Endodermal cell (in vitro differentiated cells): ENCODE results near the gene RARRES2. TPM values are rescaled to one million over a fixed set of nuclear protein-coding genes. Genes with fewer than 3 reads are reported as not detected.

ENCODE experiments used
- DNase-seq: peaks from one replicate; pipeline ENCODE4 v3.0.0-alpha.2; 2017
- H3K27ac ChIP-seq: 2 replicates; pipeline ENCODE4 v1.5.1; 2013; ENCODE audit warnings: mild to moderate bottlenecking, low read depth, low read length, moderate library complexity
- H3K27me3 ChIP-seq: 2 replicates; pipeline ENCODE4 v1.6.1; 2013; ENCODE audit warnings: mild to moderate bottlenecking, low read length, moderate library complexity; ENCODE audit not compliant: insufficient read depth, control insufficient read depth, poor library complexity, severe bottlenecking
- H3K36me3 ChIP-seq: 2 replicates; pipeline ENCODE4 v1.7.0; 2013; ENCODE audit warnings: mild to moderate bottlenecking, low read length, moderate library complexity; ENCODE audit not compliant: control insufficient read depth, insufficient read depth
- H3K4me1 ChIP-seq: one replicate; pipeline ENCODE4 v1.7.0; 2013; ENCODE audit warnings: low read length; ENCODE audit not compliant: control insufficient read depth, insufficient read depth
- H3K4me3 ChIP-seq: 2 replicates; pipeline ENCODE4 v1.5.1; 2013; ENCODE audit warnings: mild to moderate bottlenecking, low read length, moderate library complexity
- H3K9ac ChIP-seq: 2 replicates; pipeline ENCODE4 v1.6.1; 2013; ENCODE audit warnings: mild to moderate bottlenecking, low read length, moderate library complexity; ENCODE audit not compliant: poor library complexity, severe bottlenecking; ENCODE audit errors: extremely low read depth
- H3K9me3 ChIP-seq: 2 replicates; pipeline ENCODE4 v1.6.1; 2013; ENCODE audit warnings: mild to moderate bottlenecking, low read length, moderate library complexity; ENCODE audit not compliant: control insufficient read depth
- H3K27ac Mint-ChIP-seq: 2 replicates; pipeline ENCODE4 v1.8.0; 2020; ENCODE audit warnings: mixed read lengths
- H3K27me3 Mint-ChIP-seq: 2 replicates; pipeline ENCODE4 v1.8.0; 2021; ENCODE audit warnings: mild to moderate bottlenecking, mixed read lengths; ENCODE audit not compliant: insufficient read depth
- H3K36me3 Mint-ChIP-seq: 2 replicates; pipeline ENCODE4 v1.8.0; 2020; ENCODE audit warnings: low read depth, mixed read lengths
- H3K4me1 Mint-ChIP-seq: 2 replicates; pipeline ENCODE4 v1.8.0; 2020; ENCODE audit warnings: mixed read lengths
- H3K4me3 Mint-ChIP-seq: 2 replicates; pipeline ENCODE4 v1.8.0; 2020; ENCODE audit warnings: mild to moderate bottlenecking, moderate library complexity, mixed read lengths
- H3K9me3 Mint-ChIP-seq: 2 replicates; pipeline ENCODE4 v1.8.0; 2020; ENCODE audit warnings: mild to moderate bottlenecking, mixed read lengths
- CTCF ChIP-seq: fragments of 200-600 bp; sonication (generic); conservative IDR thresholded peaks from 2 replicates; pipeline ENCODE4 v1.5.0; 2021; ENCODE audit warnings: antibody characterized with exemption, mild to moderate bottlenecking
- WGBS, 2 experiments: methylation state at CpG; one replicate each; pipeline versions ENCODE4 v1.1.5 to v1.1.7; 2013; ENCODE audit warnings: missing lambda C conversion rate in 2 of 2, mixed read lengths in 1 of 2; ENCODE audit not compliant: insufficient coverage in 1 of 2, insufficient read length in 1 of 2; 5-methylcytosine and 5-hydroxymethylcytosine counted together
- total RNA-seq, 2 donors: library from RNA; stranded (reverse); fragmentation: NEBNext Ultra II Directional in 1 of 2; extraction: Animal tissue kit (Norgen Biotek cat#: 25700) in 1 of 2; gene quantifications; 2 replicates in 1 of 2; 3 replicates in 1 of 2; pipeline ENCODE4 v1.2.1, GENCODE V29; 2021

Gene RARRES2
- total RNA-seq, 2 donors from 2014 or later, result 32.2 to 48.2 TPM

- H3K4me3 ChIP-seq, result no peak overlapping the region
- Mint-ChIP-seq H3K27me3 (no peaks in the 10 kb centered on the region), H3K4me3 (no peak overlapping the region), H3K36me3 (peaks cover 20% of the 10 kb centered on the region), H3K9me3 (no peaks in the 10 kb centered on the region), H3K27ac (no peak overlapping the region), H3K4me1 (peaks cover 41% of the 10 kb centered on the region)
- TF ChIP-seq CTCF, result no peak
- peaks cover 6% of the 10 kb centered on the region for H3K36me3 ChIP-seq
- peak; percentile 46 for DNase-seq
- H3K27me3 ChIP-seq, result no peaks in the 10 kb centered on the region
- 89 to 92% methylated on average over 14 of the region's 14 CpGs for WGBS, 2 experiments
- no peaks in the 10 kb centered on the region for H3K9me3 ChIP-seq
- H3K4me1 ChIP-seq, result peaks cover 14% of the 10 kb centered on the region
- H3K9ac ChIP-seq, result peak overlapping the region; percentile 18
- H3K27ac ChIP-seq, result peak overlapping the region; percentile 68
Observed at GRCh38 chr7:150385302-150385723, 43.9 kb upstream of the RARRES2 start.

GRCh38 chr7:150384406-150385301, 43.2 kb upstream of the RARRES2 start:
- Histone ChIP-seq H3K4me1 (peaks cover 14% of the 10 kb centered on the region), H3K9me3 (no peaks in the 10 kb centered on the region), H3K4me3 (peak overlapping the region; percentile 56), H3K9ac (peak overlapping the region; percentile 57), H3K27ac (peak overlapping the region; percentile 98), H3K36me3 (peaks cover 6% of the 10 kb centered on the region), H3K27me3 (no peaks in the 10 kb centered on the region)
- Mint-ChIP-seq H3K9me3 (no peaks in the 10 kb centered on the region), H3K4me3 (peak overlapping the region; percentile 21), H3K4me1 (peaks cover 47% of the 10 kb centered on the region), H3K27me3 (no peaks in the 10 kb centered on the region), H3K36me3 (peaks cover 15% of the 10 kb centered on the region), H3K27ac (peak overlapping the region; percentile 82)
- WGBS, 2 experiments, result 82 to 85% methylated on average over 9 to 15 of the region's 15 CpGs
- no peak for TF ChIP-seq CTCF
- DNase-seq, result peak; percentile 50

- no peaks in the 10 kb centered on the region for H3K27me3 ChIP-seq
- H3K36me3 ChIP-seq, result peaks cover 5% of the 10 kb centered on the region
- peak overlapping the region; percentile 21 for H3K4me3 Mint-ChIP-seq
- peaks cover 14% of the 10 kb centered on the region for H3K4me1 ChIP-seq
- peak overlapping the region; percentile 56 for H3K4me3 ChIP-seq
- WGBS, 2 experiments, result 22 to 38% methylated on average over 8 to 22 of the region's 22 CpGs
- H3K9ac ChIP-seq, result peak overlapping the region; percentile 57
- H3K27ac Mint-ChIP-seq, result peak overlapping the region; percentile 82
- peaks cover 48% of the 10 kb centered on the region for H3K4me1 Mint-ChIP-seq
- no peaks in the 10 kb centered on the region for H3K9me3 ChIP-seq
- peak overlapping the region; percentile 98 for H3K27ac ChIP-seq
- TF ChIP-seq CTCF, result no peak
- no peaks in the 10 kb centered on the region for H3K9me3 Mint-ChIP-seq
- peak; percentile 99 for DNase-seq
- H3K36me3 Mint-ChIP-seq, result peaks cover 15% of the 10 kb centered on the region
- H3K27me3 Mint-ChIP-seq, result no peaks in the 10 kb centered on the region
Observed at GRCh38 chr7:150383710-150384397, 42.4 kb upstream of the RARRES2 start.
